ENCODE results near the gene COTL1. TPM values are rescaled to one million over a fixed set of nuclear protein-coding genes. Genes with fewer than 3 reads are reported as not detected.

COTL1 gene
- total RNA-seq (100 to 1,000 TPM; 373 to 388 TPM), polyA plus RNA-seq (653 TPM)

GRCh38 chr16:84617791-84618580 lies at the start of gene COTL1:
Gene COTL1, minus strand, starts transcription at chr16:84618078. Its CDS starts 164 bp downstream, at chr16:84617914.
- Histone ChIP-seq H3K27me3 (ENCODE audit: insufficient read depth, low read length, poor library complexity, severe bottlenecking) (no peaks in the 10 kb centered on the region), H3K9me3 (ENCODE audit: low read length) (no peaks in the 10 kb centered on the region), H3K36me3 (ENCODE audit: insufficient read depth, low read length) (no peaks in the 10 kb centered on the region), H3K4me1 (ENCODE audit: insufficient read depth, low read length) (peaks cover 42% of the 10 kb centered on the region), H3K27ac (ENCODE audit: low read depth, low read length) (peak within 1 kb of the TSS; percentile 81), H3K4me3 (ENCODE audit: low read length) (peak within 1 kb of the TSS; percentile 86)
- H3K36me3 Mint-ChIP-seq: peaks cover 4 to 39% (median 12%) of the 10 kb centered on the region in 3 donors
- peak within 1 kb of the TSS; percentile 93 to 98 (median 96) for H3K4me3 Mint-ChIP-seq
- peak; percentile 89 to 96 (median 91) for DNase-seq
- H3K4me1 Mint-ChIP-seq: peaks cover 45 to 54% (median 52%) of the 10 kb centered on the region in 3 donors
- peaks cover 0 to 3% of the 10 kb centered on the region in 2 donors for H3K27me3 Mint-ChIP-seq
- no peaks in the 10 kb centered on the region for H3K9me3 Mint-ChIP-seq
- ChIA-PET CTCF (interaction anchor here (0.8 to 2.0 kb wide), 7 partner anchors 23 to 112 kb away, joined by 3 to 7 read pairs (median 3); no protein-coding TSS in a partner anchor), POLR2A (interaction anchor here (0.6 to 5.7 kb wide), 11 partner anchors 9 to 353 kb away, joined by 3 to 82 read pairs (median 5); no protein-coding TSS in a partner anchor)
- H3K27ac Mint-ChIP-seq: peak within 1 kb of the TSS; percentile 85 to 97 (median 92)

- H3K4me1 Mint-ChIP-seq: peaks cover 2 to 8% (median 6%) of the 10 kb centered on the region in 3 donors
- H3K4me1 ChIP-seq (ENCODE audit: insufficient read depth, low read length): no peaks in the 10 kb centered on the region
- peaks cover 44% of the 10 kb centered on the region for H3K36me3 ChIP-seq (ENCODE audit: insufficient read depth, low read length)
- no peaks in the 10 kb centered on the region for H3K9me3 ChIP-seq (ENCODE audit: low read length)
- peaks cover 0 to 71% (median 13%) of the 10 kb centered on the region in 3 donors for H3K36me3 Mint-ChIP-seq
- H3K27me3 Mint-ChIP-seq: no peaks in the 10 kb centered on the region
- ChIA-PET CTCF (no interaction called here), POLR2A (no interaction called here)
- peak in 1 of 5 donors; percentile 26 for DNase-seq
- H3K4me3 ChIP-seq (ENCODE audit: low read length): no peak overlapping the region
- H3K27ac Mint-ChIP-seq: peak overlapping the region in 1 of 8 donors; percentile 83
- no peak overlapping the region for H3K27ac ChIP-seq (ENCODE audit: low read depth, low read length)
- H3K4me3 Mint-ChIP-seq: no peak overlapping the region
- no peaks in the 10 kb centered on the region for H3K27me3 ChIP-seq (ENCODE audit: insufficient read depth, low read length, poor library complexity, severe bottlenecking)
- H3K9me3 Mint-ChIP-seq: no peaks in the 10 kb centered on the region
Observed at GRCh38 chr16:84665843-84666242, 48.0 kb upstream of the COTL1 start.

DNA sequence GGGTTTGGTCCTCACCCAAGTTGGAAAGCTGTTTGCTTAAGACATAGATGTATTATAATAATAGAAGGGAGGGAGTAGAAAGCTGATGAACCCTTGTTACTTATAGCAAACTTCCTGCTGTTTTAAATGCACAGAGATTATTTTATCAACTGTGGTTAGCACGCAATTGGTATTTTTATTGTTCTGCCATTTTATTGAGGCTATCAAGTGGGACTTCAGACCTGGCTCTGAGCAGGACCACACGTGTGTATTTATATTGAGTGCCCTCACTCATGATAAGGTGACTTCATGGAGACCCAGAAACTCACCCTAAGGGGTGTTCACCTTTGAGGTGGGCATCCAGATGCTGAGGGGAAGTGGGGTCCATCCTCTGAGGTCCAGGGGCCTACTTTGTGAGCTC lies 47.5 kb upstream of the COTL1 start:
- no peak overlapping the region for H3K4me3 Mint-ChIP-seq
- POLR2A ChIA-PET: no interaction called here
- H3K27me3 Mint-ChIP-seq: no peaks in the 10 kb centered on the region

DNA sequence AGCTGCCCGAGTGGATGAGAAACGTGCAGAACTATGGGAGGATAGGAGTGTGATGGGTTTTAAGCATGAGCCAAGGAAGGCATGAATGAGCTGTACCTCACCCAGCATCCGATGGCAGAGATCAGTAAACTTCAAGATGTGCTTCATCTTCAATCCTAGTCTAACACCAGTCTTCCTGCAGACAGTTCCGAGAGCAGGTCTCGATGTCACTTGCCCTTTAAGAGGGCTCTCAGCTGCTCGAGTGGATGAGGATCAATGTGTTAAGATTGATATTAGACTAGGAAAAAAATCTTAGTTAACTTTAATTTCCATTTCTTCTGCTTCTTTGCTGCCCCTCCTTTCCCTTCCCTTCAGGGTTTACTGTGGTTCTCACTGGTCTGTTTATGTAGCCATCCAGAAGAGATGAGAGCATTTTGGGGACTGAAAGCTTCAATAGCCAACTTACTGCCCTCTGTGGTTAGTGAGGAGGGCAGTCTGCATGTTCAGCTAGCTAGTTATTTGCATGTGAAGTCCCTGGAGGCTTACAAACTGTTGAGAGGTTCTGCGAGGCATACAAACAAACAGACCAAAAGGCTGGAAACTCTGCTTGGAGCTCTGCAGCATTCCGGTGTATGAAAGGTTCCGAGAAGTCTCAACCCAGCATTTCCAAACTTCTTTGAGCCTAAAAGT lies 45.7 kb upstream of the COTL1 start:
- H3K27ac ChIP-seq (ENCODE audit: low read depth, low read length): no peak overlapping the region
- H3K36me3 ChIP-seq (ENCODE audit: insufficient read depth, low read length): peaks cover 59% of the 10 kb centered on the region
- H3K27me3 Mint-ChIP-seq: no peaks in the 10 kb centered on the region
- H3K36me3 Mint-ChIP-seq: peaks cover 0 to 91% (median 17%) of the 10 kb centered on the region in 3 donors
- H3K4me3 Mint-ChIP-seq: no peak overlapping the region
- no peak overlapping the region for H3K4me3 ChIP-seq (ENCODE audit: low read length)
- H3K9me3 ChIP-seq (ENCODE audit: low read length): no peaks in the 10 kb centered on the region
- ChIA-PET CTCF (interaction anchor here (0.6 to 1.7 kb wide), 3 partner anchors 9 to 153 kb away, joined by 3 to 8 read pairs (median 4); no protein-coding TSS in a partner anchor), POLR2A (interaction anchor here (0.9 kb wide), 1 partner anchor 34 kb away, joined by 3 read pairs; no protein-coding TSS in a partner anchor)
- DNase-seq: no peak
- H3K27ac Mint-ChIP-seq: no peak overlapping the region
- H3K4me1 ChIP-seq (ENCODE audit: insufficient read depth, low read length): no peaks in the 10 kb centered on the region
- H3K9me3 Mint-ChIP-seq: no peaks in the 10 kb centered on the region
- peaks cover 5 to 16% (median 6%) of the 10 kb centered on the region in 3 donors for H3K4me1 Mint-ChIP-seq
- no peaks in the 10 kb centered on the region for H3K27me3 ChIP-seq (ENCODE audit: insufficient read depth, low read length, poor library complexity, severe bottlenecking)

More for the DNA sequence above, 47.5 kb upstream of the COTL1 start:
- no peaks in the 10 kb centered on the region for H3K4me1 ChIP-seq (ENCODE audit: insufficient read depth, low read length)
- H3K36me3 ChIP-seq (ENCODE audit: insufficient read depth, low read length): peaks cover 45% of the 10 kb centered on the region
- no peaks in the 10 kb centered on the region for H3K27me3 ChIP-seq (ENCODE audit: insufficient read depth, low read length, poor library complexity, severe bottlenecking)
- H3K27ac Mint-ChIP-seq: no peak overlapping the region
- H3K4me3 ChIP-seq (ENCODE audit: low read length): no peak overlapping the region
- H3K36me3 Mint-ChIP-seq: peaks cover 0 to 76% (median 13%) of the 10 kb centered on the region in 3 donors
- H3K4me1 Mint-ChIP-seq: peaks cover 2 to 8% (median 6%) of the 10 kb centered on the region in 3 donors
- peak in 1 of 5 donors; percentile 1 for DNase-seq
- no peaks in the 10 kb centered on the region for H3K9me3 ChIP-seq (ENCODE audit: low read length)
- no peak overlapping the region for H3K27ac ChIP-seq (ENCODE audit: low read depth, low read length)
- CTCF ChIA-PET: no interaction called here
- no peaks in the 10 kb centered on the region for H3K9me3 Mint-ChIP-seq

DNA sequence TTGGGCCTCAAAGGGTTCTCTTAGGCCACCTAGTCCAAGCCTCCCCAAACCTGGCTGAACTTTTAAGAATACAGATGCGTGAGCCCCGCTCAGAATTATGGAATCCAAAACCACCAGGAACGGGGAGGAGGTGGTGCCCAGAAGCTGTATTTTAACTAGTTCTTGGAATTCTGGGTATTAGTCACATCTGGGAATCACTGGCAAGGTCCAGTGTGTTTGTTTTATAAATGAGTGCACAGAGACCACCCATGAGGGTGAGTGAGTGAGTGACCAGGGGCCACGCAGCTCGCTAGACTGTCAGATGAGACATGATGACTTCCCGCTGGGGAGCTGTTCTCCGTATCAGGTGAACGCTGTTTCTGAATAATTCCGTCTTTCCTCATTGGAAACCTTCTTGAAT lies 44.6 kb upstream of the COTL1 start:
- no peak overlapping the region for H3K4me3 ChIP-seq (ENCODE audit: low read length)
- DNase-seq: no peak
- Mint-ChIP-seq H3K27me3 (no peaks in the 10 kb centered on the region), H3K9me3 (no peaks in the 10 kb centered on the region), H3K4me3 (no peak overlapping the region), H3K27ac (peak overlapping the region in 1 of 8 donors; percentile 29), H3K36me3 (peaks cover 0 to 92% (median 17%) of the 10 kb centered on the region in 3 donors), H3K4me1 (peaks cover 6 to 25% (median 10%) of the 10 kb centered on the region in 3 donors)
- H3K36me3 ChIP-seq (ENCODE audit: insufficient read depth, low read length): peaks cover 70% of the 10 kb centered on the region
- H3K27ac ChIP-seq (ENCODE audit: low read depth, low read length): no peak overlapping the region
- no peaks in the 10 kb centered on the region for H3K27me3 ChIP-seq (ENCODE audit: insufficient read depth, low read length, poor library complexity, severe bottlenecking)
- POLR2A ChIA-PET: no interaction called here
- no peaks in the 10 kb centered on the region for H3K9me3 ChIP-seq (ENCODE audit: low read length)
- H3K4me1 ChIP-seq (ENCODE audit: insufficient read depth, low read length): peaks cover 4% of the 10 kb centered on the region
- CTCF ChIA-PET: interaction anchor here (0.7 to 1.3 kb wide), 5 partner anchors 10 to 152 kb away, joined by 3 to 4 read pairs (median 3); no protein-coding TSS in a partner anchor

GRCh38 chr16:84661418-84662060 lies 43.7 kb upstream of the COTL1 start:
- ChIA-PET CTCF (interaction anchor here (1.2 to 1.3 kb wide), 2 partner anchors 8 to 18 kb away, joined by 3 to 4 read pairs; no protein-coding TSS in a partner anchor), POLR2A (no interaction called here)
- Mint-ChIP-seq H3K27ac (peak overlapping the region in 1 of 8 donors; percentile 22), H3K27me3 (no peaks in the 10 kb centered on the region), H3K36me3 (peaks cover 0 to 94% (median 18%) of the 10 kb centered on the region in 3 donors), H3K9me3 (no peaks in the 10 kb centered on the region), H3K4me1 (peaks cover 11 to 34% (median 13%) of the 10 kb centered on the region in 3 donors), H3K4me3 (no peak overlapping the region)
- DNase-seq: no peak
- Histone ChIP-seq H3K27ac (ENCODE audit: low read depth, low read length) (no peak overlapping the region), H3K27me3 (ENCODE audit: insufficient read depth, low read length, poor library complexity, severe bottlenecking) (no peaks in the 10 kb centered on the region), H3K4me1 (ENCODE audit: insufficient read depth, low read length) (peaks cover 11% of the 10 kb centered on the region), H3K36me3 (ENCODE audit: insufficient read depth, low read length) (peaks cover 79% of the 10 kb centered on the region), H3K4me3 (ENCODE audit: low read length) (no peak overlapping the region), H3K9me3 (ENCODE audit: low read length) (no peaks in the 10 kb centered on the region)

DNA sequence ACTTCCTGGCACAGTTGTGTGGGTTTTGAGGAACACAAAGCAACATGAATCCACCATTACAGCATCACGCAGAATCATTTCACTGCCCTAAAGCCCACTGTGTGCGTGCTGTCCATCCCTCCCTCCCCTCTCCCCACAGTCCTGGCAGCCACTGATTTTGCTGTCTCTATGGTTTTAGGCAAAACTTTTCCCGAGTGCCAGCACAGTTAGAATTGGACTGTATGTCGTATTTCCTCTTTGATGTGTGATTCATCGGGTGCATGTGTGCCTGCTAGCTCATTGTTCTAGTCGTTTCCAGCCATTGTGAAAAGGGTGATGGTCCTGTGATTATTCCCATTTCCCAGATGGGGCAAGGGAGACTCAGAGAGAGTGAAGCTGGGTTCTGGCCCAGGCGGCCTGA lies 43.1 kb upstream of the COTL1 start:
- Mint-ChIP-seq H3K9me3 (no peaks in the 10 kb centered on the region), H3K4me3 (no peak overlapping the region), H3K4me1 (peaks cover 11 to 40% (median 13%) of the 10 kb centered on the region in 3 donors), H3K36me3 (peaks cover 0 to 93% (median 18%) of the 10 kb centered on the region in 3 donors), H3K27me3 (no peaks in the 10 kb centered on the region), H3K27ac (peak overlapping the region in 1 of 8 donors; percentile 66)
- Histone ChIP-seq H3K27me3 (ENCODE audit: insufficient read depth, low read length, poor library complexity, severe bottlenecking) (no peaks in the 10 kb centered on the region), H3K27ac (ENCODE audit: low read depth, low read length) (no peak overlapping the region), H3K9me3 (ENCODE audit: low read length) (no peaks in the 10 kb centered on the region), H3K36me3 (ENCODE audit: insufficient read depth, low read length) (peaks cover 74% of the 10 kb centered on the region), H3K4me1 (ENCODE audit: insufficient read depth, low read length) (peaks cover 15% of the 10 kb centered on the region), H3K4me3 (ENCODE audit: low read length) (no peak overlapping the region)
- ChIA-PET CTCF (interaction anchor here (1.2 kb wide), 1 partner anchor 9 kb away, joined by 3 read pairs; no protein-coding TSS in a partner anchor), POLR2A (no interaction called here)
- no peak for DNase-seq

All from CD8-positive, alpha-beta memory T cell (primary cell).